Uterus (tissue), 2 donors: Measurements from ENCODE around the gene PBX1.

Experiments
- POLR2A ChIP-seq, 2 donors: fragments of 450-650 bp; IDR thresholded peaks; one replicate each; pipeline ENCODE4 v1.6.1; 2016; ENCODE audit warnings: antibody characterized with exemption in 2 of 2, mild to moderate bottlenecking in 1 of 2, moderate library complexity in 1 of 2
- TF ChIP-seq, protein P1 (sequence below), 4 experiments: fragments of 200-600 bp in 2 of 4; fragments of 450-650 bp in 2 of 4; sonication (generic) in 2 of 4; IDR thresholded peaks; one replicate each; pipeline ENCODE4 v1.5.1; 2016 to 2019; ENCODE audit warnings: antibody characterized with exemption in 4 of 4, mild to moderate bottlenecking in 2 of 4, moderate library complexity in 1 of 4

GRCh38 chr1:164653705-164654104, 94.7 kb downstream of the PBX1 start:
- TF ChIP-seq, protein P1, sequence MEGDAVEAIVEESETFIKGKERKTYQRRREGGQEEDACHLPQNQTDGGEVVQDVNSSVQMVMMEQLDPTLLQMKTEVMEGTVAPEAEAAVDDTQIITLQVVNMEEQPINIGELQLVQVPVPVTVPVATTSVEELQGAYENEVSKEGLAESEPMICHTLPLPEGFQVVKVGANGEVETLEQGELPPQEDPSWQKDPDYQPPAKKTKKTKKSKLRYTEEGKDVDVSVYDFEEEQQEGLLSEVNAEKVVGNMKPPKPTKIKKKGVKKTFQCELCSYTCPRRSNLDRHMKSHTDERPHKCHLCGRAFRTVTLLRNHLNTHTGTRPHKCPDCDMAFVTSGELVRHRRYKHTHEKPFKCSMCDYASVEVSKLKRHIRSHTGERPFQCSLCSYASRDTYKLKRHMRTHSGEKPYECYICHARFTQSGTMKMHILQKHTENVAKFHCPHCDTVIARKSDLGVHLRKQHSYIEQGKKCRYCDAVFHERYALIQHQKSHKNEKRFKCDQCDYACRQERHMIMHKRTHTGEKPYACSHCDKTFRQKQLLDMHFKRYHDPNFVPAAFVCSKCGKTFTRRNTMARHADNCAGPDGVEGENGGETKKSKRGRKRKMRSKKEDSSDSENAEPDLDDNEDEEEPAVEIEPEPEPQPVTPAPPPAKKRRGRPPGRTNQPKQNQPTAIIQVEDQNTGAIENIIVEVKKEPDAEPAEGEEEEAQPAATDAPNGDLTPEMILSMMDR (IDR thresholded peaks at IDR 0.05): no peak
- TF ChIP-seq POLR2A (IDR thresholded peaks at IDR 0.05): no peak
